Measurements from ENCODE around the gene POLA2. TPM values are rescaled to one million over a fixed set of nuclear protein-coding genes. Genes with fewer than 3 reads are reported as not detected.
A peak's percentile ranks its signal among the peaks of the same experiment; 100 is the strongest.

POLA2 gene
- total RNA-seq, 1 experiment from 2014 or later, result 25.3 TPM

- no peak for DNase-seq
- H3K4me1 ChIP-seq, result peaks cover 49% of the 10 kb centered on the region
- Mint-ChIP-seq H3K9me3 (ENCODE audit: unreplicated experiment) (no peaks in the 10 kb centered on the region), H3K27ac (ENCODE audit: unreplicated experiment) (peak overlapping the region; percentile 56), H3K27me3 (ENCODE audit: insufficient read depth, unreplicated experiment) (no peaks in the 10 kb centered on the region), H3K36me3 (ENCODE audit: insufficient read depth, unreplicated experiment) (peaks cover 21% of the 10 kb centered on the region), H3K4me1 (ENCODE audit: low read depth, unreplicated experiment) (peaks cover 30% of the 10 kb centered on the region), H3K4me3 (ENCODE audit: unreplicated experiment) (peak overlapping the region; percentile 4)
- H3K4me3 ChIP-seq (ENCODE audit: low read depth, low read length), result no peak overlapping the region
- ChIA-PET POLR2A (no interaction called here), CTCF (interaction anchor here (3.0 kb wide), 1 partner anchor 7 kb away, joined by 18 read pairs; the partner anchor contains the start of gene CDC42EP2)
- TF ChIP-seq CTCF (IDR thresholded peaks at IDR 0.05; ENCODE audit: insufficient read depth in 1 of 2, low read depth in 1 of 2, low read length in 1 of 2, severe bottlenecking in 1 of 2, unreplicated experiment in 1 of 2), result no peak
- H3K9me3 ChIP-seq, result no peaks in the 10 kb centered on the region
- intact Hi-C loops (cut with micrococcal nuclease; ENCODE audit: unreplicated experiment), result no loop called here
- H3K27me3 ChIP-seq (replicated peaks; ENCODE audit: control insufficient read depth, insufficient read depth, low read length), result no peaks in the 10 kb centered on the region
- no peaks in the 10 kb centered on the region for H3K36me3 ChIP-seq (ENCODE audit: control insufficient read depth, insufficient read depth, low read length)
- no TSS peak for BruUV-seq (replicated peaks)
Observed at GRCh38 chr11:65307298-65308229, 45.8 kb downstream of the POLA2 start.

GRCh38 chr11:65308281-65308891 is 46.6 kb downstream of the POLA2 start:
- Mint-ChIP-seq H3K27me3 (ENCODE audit: insufficient read depth, unreplicated experiment) (no peaks in the 10 kb centered on the region), H3K4me1 (ENCODE audit: low read depth, unreplicated experiment) (peaks cover 33% of the 10 kb centered on the region), H3K27ac (ENCODE audit: unreplicated experiment) (peak overlapping the region; percentile 56), H3K36me3 (ENCODE audit: insufficient read depth, unreplicated experiment) (peaks cover 25% of the 10 kb centered on the region), H3K9me3 (ENCODE audit: unreplicated experiment) (no peaks in the 10 kb centered on the region), H3K4me3 (ENCODE audit: unreplicated experiment) (peak overlapping the region; percentile 4)
- intact Hi-C loops (cut with micrococcal nuclease; ENCODE audit: unreplicated experiment), result no loop called here
- CTCF ChIA-PET, result no interaction called here
- POLR2A ChIA-PET, result no interaction called here
- no peaks in the 10 kb centered on the region for H3K27me3 ChIP-seq (replicated peaks; ENCODE audit: control insufficient read depth, insufficient read depth, low read length)
- no TSS peak for BruUV-seq (replicated peaks)
- no peak for TF ChIP-seq CTCF (IDR thresholded peaks at IDR 0.05; ENCODE audit: insufficient read depth in 1 of 2, low read depth in 1 of 2, low read length in 1 of 2, severe bottlenecking in 1 of 2, unreplicated experiment in 1 of 2)
- H3K36me3 ChIP-seq (ENCODE audit: control insufficient read depth, insufficient read depth, low read length), result no peaks in the 10 kb centered on the region
- H3K9me3 ChIP-seq, result no peaks in the 10 kb centered on the region
- no peak for DNase-seq
- H3K4me3 ChIP-seq (ENCODE audit: low read depth, low read length), result no peak overlapping the region
- peaks cover 45% of the 10 kb centered on the region for H3K4me1 ChIP-seq

- no peak overlapping the region for H3K4me3 ChIP-seq (ENCODE audit: low read depth, low read length)
- Mint-ChIP-seq H3K36me3 (ENCODE audit: insufficient read depth, unreplicated experiment) (peaks cover 25% of the 10 kb centered on the region), H3K9me3 (ENCODE audit: unreplicated experiment) (no peaks in the 10 kb centered on the region), H3K27ac (ENCODE audit: unreplicated experiment) (peak overlapping the region; percentile 49), H3K4me1 (ENCODE audit: low read depth, unreplicated experiment) (peaks cover 35% of the 10 kb centered on the region), H3K4me3 (ENCODE audit: unreplicated experiment) (no peak overlapping the region), H3K27me3 (ENCODE audit: insufficient read depth, unreplicated experiment) (no peaks in the 10 kb centered on the region)
- BruUV-seq (replicated peaks), result no TSS peak
- no peak for DNase-seq
- no peaks in the 10 kb centered on the region for H3K27me3 ChIP-seq (replicated peaks; ENCODE audit: control insufficient read depth, insufficient read depth, low read length)
- TF ChIP-seq CTCF (IDR thresholded peaks at IDR 0.05; ENCODE audit: insufficient read depth in 1 of 2, low read depth in 1 of 2, low read length in 1 of 2, severe bottlenecking in 1 of 2, unreplicated experiment in 1 of 2), result no peak
- no peaks in the 10 kb centered on the region for H3K36me3 ChIP-seq (ENCODE audit: control insufficient read depth, insufficient read depth, low read length)
- H3K9me3 ChIP-seq, result no peaks in the 10 kb centered on the region
- peaks cover 50% of the 10 kb centered on the region for H3K4me1 ChIP-seq
- ChIA-PET CTCF (interaction anchor here (0.7 kb wide), 1 partner anchor 634 kb away, joined by 6 read pairs; no protein-coding TSS in a partner anchor), POLR2A (no interaction called here)
- intact Hi-C loops (cut with micrococcal nuclease; ENCODE audit: unreplicated experiment), result no loop called here
Observed at GRCh38 chr11:65309006-65309405, 47.2 kb downstream of the POLA2 start.
